Limb (tissue), 2 donors: Measurements from ENCODE around the gene LIFR.

Experiments used
- DNase-seq, 2 donors: peaks; one replicate each; pipeline ENCODE4 v3.0.0-alpha.2; 2016; ENCODE audit errors: extremely low spot score in 2 of 2

Gene LIFR

GRCh38 chr5:38467353-38468040, 88.9 kb downstream of the LIFR start:
- DNase-seq, result peak; percentile 58 to 60

- no peak for DNase-seq
Observed at GRCh38 chr5:38466424-38467189, 89.8 kb downstream of the LIFR start.

GRCh38 chr5:38465702-38466423, 90.6 kb downstream of the LIFR start:
- DNase-seq, result no peak

- no peak for DNase-seq
Observed at GRCh38 chr5:38465061-38465460, 91.4 kb downstream of the LIFR start.

- peak in 1 of 2 donors; percentile 76 for DNase-seq
Observed at GRCh38 chr5:38463634-38464521, 92.6 kb downstream of the LIFR start.

- DNase-seq, result no peak
Observed at GRCh38 chr5:38462976-38463633, 93.3 kb downstream of the LIFR start.

GRCh38 chr5:38458174-38458573, 98.3 kb downstream of the LIFR start:
- DNase-seq, result peak in 1 of 2 donors; percentile 16

- DNase-seq, result peak in 1 of 2 donors; percentile 16
Observed at GRCh38 chr5:38456657-38457399, 99.6 kb downstream of the LIFR start.

- DNase-seq, result peak in 1 of 2 donors; percentile 6
Observed at GRCh38 chr5:38455796-38456330, 100.6 kb downstream of the LIFR start.

- peak in 1 of 2 donors; percentile 11 for DNase-seq
Observed at GRCh38 chr5:38453921-38454320, 102.5 kb downstream of the LIFR start.

- peak in 1 of 2 donors; percentile 4 for DNase-seq
Observed at GRCh38 chr5:38453506-38453905, 102.9 kb downstream of the LIFR start.

- no peak for DNase-seq
Observed at GRCh38 chr5:38452201-38452600, 104.2 kb downstream of the LIFR start.

GRCh38 chr5:38451074-38451725, 105.2 kb downstream of the LIFR start:
- DNase-seq, result peak; percentile 23 to 35

GRCh38 chr5:38450627-38451026, 105.8 kb downstream of the LIFR start:
- DNase-seq, result peak in 1 of 2 donors; percentile 18

GRCh38 chr5:38448568-38449350, 107.7 kb downstream of the LIFR start:
- DNase-seq, result no peak

GRCh38 chr5:38447786-38448185, 108.7 kb downstream of the LIFR start:
- peak; percentile 55 to 78 for DNase-seq

- DNase-seq, result no peak
Observed at GRCh38 chr5:38447056-38447455, 109.4 kb downstream of the LIFR start.

GRCh38 chr5:38446029-38446522, 110.4 kb downstream of the LIFR start:
- no peak for DNase-seq
